Measurements from ENCODE around the gene UBE2Z. TPM values are rescaled to one million over a fixed set of nuclear protein-coding genes. Genes with fewer than 3 reads are reported as not detected.

The UBE2Z gene
- total and polyA plus RNA-seq, 2 donors (not counting 3 experiments of a cell fraction or from before 2014, with no cell fraction given): 104 to 117 TPM

DNA sequence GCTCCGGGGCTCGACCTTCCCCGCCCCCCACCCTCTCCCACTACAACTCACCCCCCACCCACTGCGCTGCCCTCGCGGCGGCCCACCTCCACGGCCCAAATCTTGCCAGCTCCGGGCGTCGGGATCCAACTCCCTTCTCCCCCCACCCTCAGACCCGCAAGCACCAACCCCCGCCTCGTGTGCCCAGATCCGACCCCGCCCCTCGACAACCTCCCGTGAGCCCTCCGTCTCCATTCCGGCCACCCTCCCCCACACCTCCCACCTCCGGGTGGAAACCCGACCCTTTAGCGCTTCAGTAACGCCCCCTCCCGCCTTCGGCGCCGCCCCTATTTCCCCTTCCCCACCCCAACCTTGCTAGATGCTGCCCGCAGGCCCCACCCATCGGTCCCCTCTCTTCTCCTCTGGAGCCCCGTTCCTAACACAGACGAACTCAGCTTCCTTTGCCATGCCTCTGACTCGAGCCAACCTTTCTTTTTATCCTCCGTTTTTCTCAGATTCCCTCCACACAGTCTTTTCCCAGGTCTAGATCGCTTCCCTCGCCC is 717 bp downstream of the UBE2Z start:
- intact Hi-C loops (cut with micrococcal nuclease) (loop anchor here (1.0 to 2.0 kb wide), 2 partner anchors 17 to 36 kb away; partner anchors contain the start of genes ATP5MC1 and SNF8), dilution Hi-C loops (cut with MboI; ENCODE audit: extremely low pct_ligation_motif_present, low sequenced_read_pairs) (no loop called here)
- Histone ChIP-seq H3K27ac (ENCODE audit: insufficient read depth, low read depth, low read length) (peak overlapping the region; percentile 89), H2AFZ (ENCODE audit: low read depth, low read length) (no peak overlapping the region), H3K79me2 (ENCODE audit: control insufficient read depth, insufficient read depth, low read length) (peaks cover 54% of the 10 kb centered on the region), H3K4me2 (ENCODE audit: insufficient read depth, low read length) (peak overlapping the region; percentile 80), H3K4me1 (ENCODE audit: control insufficient read depth, extremely low read depth, insufficient read depth, low read length) (peaks cover 27% of the 10 kb centered on the region), H3K36me3 (ENCODE audit: control insufficient read depth in 2 of 2, extremely low read depth in 1 of 2, insufficient read depth in 2 of 2, low read length in 2 of 2) (peaks cover 9 to 14% of the 10 kb centered on the region in 2 experiments), H3K9me1 (replicated peaks; ENCODE audit: control insufficient read depth, extremely low read depth, insufficient read depth, low read length) (no peaks in the 10 kb centered on the region), H3K27me3 (ENCODE audit: control insufficient read depth in 2 of 2, insufficient read depth in 2 of 2, low read length in 2 of 2) (no peaks in the 10 kb centered on the region), H3K9me3 (replicated peaks; ENCODE audit: control insufficient read depth, insufficient read depth, low read length) (no peaks in the 10 kb centered on the region), H3K4me3 (replicated peaks in 1 of 3; ENCODE audit: insufficient read depth in 1 of 3, low read depth in 1 of 3, low read length in 3 of 3) (peak overlapping the region; percentile 50 to 84 (median 68)), H4K20me1 (replicated peaks; ENCODE audit: control insufficient read depth, extremely low read depth, insufficient read depth, low read length) (peaks cover 12% of the 10 kb centered on the region), H3K9ac (replicated peaks; ENCODE audit: extremely low read depth, insufficient read depth, low read length) (peak overlapping the region; percentile 91)
- TF ChIP-seq MYC (IDR thresholded peaks at IDR 0.05; ENCODE audit: low read depth, low read length) (peak; percentile 80), FOS (IDR thresholded peaks at IDR 0.05; ENCODE audit: borderline replicate concordance, insufficient read depth, low read length) (no peak), GATA2 (IDR thresholded peaks at IDR 0.05; ENCODE audit: insufficient read depth, insufficient read length, low read depth, low read length) (no peak), POLR2AphosphoS5 (IDR thresholded peaks at IDR 0.05; ENCODE audit: insufficient read depth, low read depth, low read length) (no peak), POLR2A (IDR thresholded peaks at IDR 0.05; ENCODE audit: low read depth, low read length) (peak; percentile 20)
- ChIA-PET POLR2A (interaction anchor here (0.6 to 3.7 kb wide), 2 partner anchors 16 to 152 kb away, joined by 6 to 20 read pairs; partner anchors contain the start of gene ATP5MC1), CTCF (interaction anchor here (0.6 to 2.9 kb wide), 5 partner anchors 10 to 123 kb away, joined by 3 to 16 read pairs (median 3); partner anchors contain the start of gene ATP5MC1)
- BruUV-seq (replicated peaks): no TSS peak
- DNase-seq (ENCODE audit: low read depth, low spot score) (peak; percentile 89), FAIRE-seq (peak; percentile 79)

DNA sequence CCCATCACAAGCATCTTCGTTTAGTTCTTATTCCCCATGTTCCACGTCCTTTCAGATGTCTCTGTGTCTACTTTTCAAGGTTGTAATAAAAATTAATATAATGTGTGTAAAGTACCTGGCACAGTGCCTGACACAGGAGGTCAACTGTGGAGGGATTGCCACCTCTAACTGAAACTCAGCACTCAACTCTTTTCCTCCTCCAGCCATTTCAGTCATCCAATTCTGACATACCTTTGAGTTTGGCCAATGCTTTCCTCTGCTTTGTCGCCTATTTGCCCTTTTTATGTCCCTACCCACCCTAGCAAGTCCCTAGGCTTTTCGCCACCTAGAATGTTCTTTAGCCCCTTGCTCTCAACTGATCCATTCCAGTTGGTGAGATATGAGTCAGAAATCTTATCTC is 1.6 kb downstream of the UBE2Z start:
- Histone ChIP-seq H3K9ac (replicated peaks; ENCODE audit: extremely low read depth, insufficient read depth, low read length) (peak overlapping the region; percentile 83), H3K36me3 (ENCODE audit: control insufficient read depth in 2 of 2, extremely low read depth in 1 of 2, insufficient read depth in 2 of 2, low read length in 2 of 2) (peaks cover 9 to 18% of the 10 kb centered on the region in 2 experiments), H3K4me3 (replicated peaks in 1 of 3; ENCODE audit: insufficient read depth in 1 of 3, low read depth in 1 of 3, low read length in 3 of 3) (peak overlapping the region; percentile 50 to 84 (median 68)), H3K4me2 (ENCODE audit: insufficient read depth, low read length) (peak overlapping the region; percentile 80), H3K79me2 (ENCODE audit: control insufficient read depth, insufficient read depth, low read length) (peaks cover 61% of the 10 kb centered on the region), H2AFZ (ENCODE audit: low read depth, low read length) (no peak overlapping the region), H3K27me3 (ENCODE audit: control insufficient read depth in 2 of 2, insufficient read depth in 2 of 2, low read length in 2 of 2) (no peaks in the 10 kb centered on the region), H3K4me1 (ENCODE audit: control insufficient read depth, extremely low read depth, insufficient read depth, low read length) (peaks cover 27% of the 10 kb centered on the region), H4K20me1 (replicated peaks; ENCODE audit: control insufficient read depth, extremely low read depth, insufficient read depth, low read length) (peaks cover 12% of the 10 kb centered on the region), H3K9me1 (replicated peaks; ENCODE audit: control insufficient read depth, extremely low read depth, insufficient read depth, low read length) (no peaks in the 10 kb centered on the region), H3K9me3 (replicated peaks; ENCODE audit: control insufficient read depth, insufficient read depth, low read length) (no peaks in the 10 kb centered on the region), H3K27ac (ENCODE audit: insufficient read depth, low read depth, low read length) (no peak overlapping the region)
- POLR2A ChIA-PET: no interaction called here
- intact Hi-C loops (cut with micrococcal nuclease) (loop anchor here (2.0 kb wide), 1 partner anchor 35 kb away; the partner anchor contains the start of gene SNF8), dilution Hi-C loops (cut with MboI; ENCODE audit: extremely low pct_ligation_motif_present, low sequenced_read_pairs) (no loop called here)
- CTCF ChIA-PET: interaction anchor here (1.0 to 2.9 kb wide), 4 partner anchors 9 to 123 kb away, joined by 3 to 16 read pairs (median 4); partner anchors contain the start of gene ATP5MC1
- TSS peak; percentile 24 for BruUV-seq (replicated peaks)
- DNase-seq (ENCODE audit: low read depth, low spot score) (peak; percentile 43), FAIRE-seq (no peak)
- TF ChIP-seq FOS (IDR thresholded peaks at IDR 0.05; ENCODE audit: borderline replicate concordance, insufficient read depth, low read length) (no peak), MYC (IDR thresholded peaks at IDR 0.05; ENCODE audit: low read depth, low read length) (no peak), POLR2AphosphoS5 (IDR thresholded peaks at IDR 0.05; ENCODE audit: insufficient read depth, low read depth, low read length) (no peak), EZH2 (IDR thresholded peaks at IDR 0.05; ENCODE audit: borderline replicate concordance, low read depth, low read length, severe bottlenecking) (no peak), POLR2A (IDR thresholded peaks at IDR 0.05; ENCODE audit: low read depth, low read length) (no peak), GATA2 (IDR thresholded peaks at IDR 0.05; ENCODE audit: insufficient read depth, insufficient read length, low read depth, low read length) (no peak)
- TF ChIP-seq, protein P1, sequence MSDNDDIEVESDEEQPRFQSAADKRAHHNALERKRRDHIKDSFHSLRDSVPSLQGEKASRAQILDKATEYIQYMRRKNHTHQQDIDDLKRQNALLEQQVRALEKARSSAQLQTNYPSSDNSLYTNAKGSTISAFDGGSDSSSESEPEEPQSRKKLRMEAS (IDR thresholded peaks at IDR 0.05; ENCODE audit: insufficient read depth, insufficient read length): no peak
- TF ChIP-seq, protein P2, sequence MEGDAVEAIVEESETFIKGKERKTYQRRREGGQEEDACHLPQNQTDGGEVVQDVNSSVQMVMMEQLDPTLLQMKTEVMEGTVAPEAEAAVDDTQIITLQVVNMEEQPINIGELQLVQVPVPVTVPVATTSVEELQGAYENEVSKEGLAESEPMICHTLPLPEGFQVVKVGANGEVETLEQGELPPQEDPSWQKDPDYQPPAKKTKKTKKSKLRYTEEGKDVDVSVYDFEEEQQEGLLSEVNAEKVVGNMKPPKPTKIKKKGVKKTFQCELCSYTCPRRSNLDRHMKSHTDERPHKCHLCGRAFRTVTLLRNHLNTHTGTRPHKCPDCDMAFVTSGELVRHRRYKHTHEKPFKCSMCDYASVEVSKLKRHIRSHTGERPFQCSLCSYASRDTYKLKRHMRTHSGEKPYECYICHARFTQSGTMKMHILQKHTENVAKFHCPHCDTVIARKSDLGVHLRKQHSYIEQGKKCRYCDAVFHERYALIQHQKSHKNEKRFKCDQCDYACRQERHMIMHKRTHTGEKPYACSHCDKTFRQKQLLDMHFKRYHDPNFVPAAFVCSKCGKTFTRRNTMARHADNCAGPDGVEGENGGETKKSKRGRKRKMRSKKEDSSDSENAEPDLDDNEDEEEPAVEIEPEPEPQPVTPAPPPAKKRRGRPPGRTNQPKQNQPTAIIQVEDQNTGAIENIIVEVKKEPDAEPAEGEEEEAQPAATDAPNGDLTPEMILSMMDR (IDR thresholded peaks at IDR 0.05; ENCODE audit: extremely low read depth in 1 of 2, insufficient read depth in 1 of 2, low read depth in 1 of 2, low read length in 2 of 2): no peak

All from endothelial cell of umbilical vein (primary cell).